ENCODE results near the gene CMTM8.
A peak's percentile ranks its signal among the peaks of the same experiment; 100 is the strongest.

Gene CMTM8

DNA sequence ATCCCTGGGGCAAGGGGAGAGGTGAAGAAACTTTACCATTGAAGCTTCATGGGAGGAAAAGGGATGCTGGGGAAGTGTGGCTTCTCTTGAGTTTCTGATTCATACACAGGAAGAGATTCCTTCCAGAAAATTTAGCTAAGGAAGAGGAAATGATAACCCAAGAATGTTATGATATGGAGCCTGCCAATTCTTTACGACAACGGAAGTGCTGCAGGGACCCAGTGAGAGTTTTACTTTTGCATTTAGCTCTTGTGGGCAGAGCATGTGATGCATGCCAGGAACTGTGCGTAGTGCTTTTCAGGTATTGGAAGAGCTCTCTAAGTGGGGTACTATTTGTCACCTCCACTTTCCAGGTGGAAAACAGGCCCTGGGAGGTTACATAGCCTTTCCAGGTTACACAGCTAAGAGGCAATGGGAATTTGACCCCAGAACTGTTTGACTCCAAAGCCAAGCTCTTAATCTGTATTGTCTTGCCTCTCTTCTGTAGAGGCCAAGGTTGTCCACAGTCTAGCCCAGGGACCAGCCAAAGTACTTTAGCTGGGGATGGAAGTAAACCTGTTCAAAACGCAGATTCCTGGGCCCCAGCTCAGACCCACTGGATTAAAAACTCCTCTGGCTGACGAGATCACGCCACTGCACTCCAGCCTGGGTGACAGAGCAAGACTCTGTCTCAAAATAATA is 176.2 kb downstream of the CMTM8 start:
- DNase-seq = peak; percentile 66

DNA sequence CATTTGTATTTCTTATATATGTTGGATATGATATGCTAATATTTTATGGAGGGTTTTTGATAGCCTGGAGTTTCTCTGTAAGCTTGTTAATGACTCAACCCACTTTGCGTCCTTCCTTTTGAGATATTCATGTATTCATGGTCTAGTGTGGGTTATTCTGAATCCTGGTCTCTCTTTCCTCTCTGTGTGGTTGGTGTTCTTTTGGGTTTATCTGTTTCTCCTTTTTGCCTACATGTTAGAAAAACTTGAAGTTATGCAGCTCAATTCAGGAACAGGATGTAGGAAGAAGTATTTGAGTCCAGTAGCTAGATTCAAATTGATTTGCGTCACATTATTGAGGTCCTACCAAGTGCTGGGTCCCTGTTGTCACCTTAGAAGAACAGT is 181.3 kb downstream of the CMTM8 start:
- no peak for DNase-seq

Measured in CD4-positive, alpha-beta T cell treated with Interleukin-4 for 4 hours (primary cell).